MM.1S (cell line): ENCODE measurements around the gene HEBP1.

Experiments used
- DNase-seq: peaks from one replicate; pipeline ENCODE4 v3.0.0-alpha.2; 2015
- H2AFZ ChIP-seq: fragments of 300-600 bp; sonication (generic); 2 replicates; pipeline ENCODE4 v1.6.0; 2016; ENCODE audit warnings: antibody characterized with exemption, low read length
- H3F3A ChIP-seq: fragments of 300-600 bp; sonication (generic); 2 replicates; pipeline ENCODE4 v1.6.1; 2016; ENCODE audit warnings: mild to moderate bottlenecking, antibody characterized with exemption, low read length, moderate library complexity, mixed read lengths; ENCODE audit not compliant: insufficient read depth
- H3K27ac ChIP-seq: fragments of 300-600 bp; sonication (generic); 2 replicates; pipeline ENCODE4 v1.5.1; 2016; ENCODE audit warnings: mild to moderate bottlenecking, low read length
- H3K27me3 ChIP-seq: fragments of 300-600 bp; sonication (generic); replicated peaks from 2 replicates; pipeline ENCODE4 v1.6.0; 2016; ENCODE audit warnings: low read length; ENCODE audit not compliant: insufficient read depth
- H3K36me3 ChIP-seq: fragments of 300-600 bp; sonication (generic); replicated peaks from 2 replicates; pipeline ENCODE4 v1.6.1; 2016; ENCODE audit warnings: mild to moderate bottlenecking, low read length, mixed read lengths; ENCODE audit not compliant: insufficient read depth
- H3K4me1 ChIP-seq: fragments of 300-600 bp; sonication (generic); 2 replicates; pipeline ENCODE4 v1.6.1; 2016; ENCODE audit warnings: low read length, mixed read lengths
- H3K4me2 ChIP-seq: fragments of 300-600 bp; sonication (generic); 2 replicates; pipeline ENCODE4 v1.6.0; 2016; ENCODE audit warnings: low read depth, low read length
- H3K4me3 ChIP-seq: fragments of 300-600 bp; sonication (generic); 2 replicates; pipeline ENCODE4 v1.5.1; 2016; ENCODE audit warnings: low read length, mixed read lengths
- H3K79me2 ChIP-seq: fragments of 300-600 bp; sonication (generic); 2 replicates; pipeline ENCODE4 v1.6.1; 2016; ENCODE audit warnings: mixed run types, low read length, mixed read lengths
- H3K9ac ChIP-seq: fragments of 300-600 bp; sonication (generic); 2 replicates; pipeline ENCODE4 v1.6.1; 2016; ENCODE audit warnings: low read length, mixed read lengths
- H3K9me2 ChIP-seq: fragments of 300-600 bp; sonication (generic); replicated peaks from 2 replicates; pipeline ENCODE4 v1.6.1; 2016; ENCODE audit warnings: mild to moderate bottlenecking, low read length, mixed read lengths; ENCODE audit not compliant: insufficient read depth
- H3K9me3 ChIP-seq: fragments of 300-600 bp; sonication (generic); replicated peaks from 2 replicates; pipeline ENCODE4 v1.6.1; 2016; ENCODE audit warnings: mild to moderate bottlenecking, low read length, mixed read lengths; ENCODE audit not compliant: insufficient read depth
- H4K20me1 ChIP-seq: fragments of 300-600 bp; sonication (generic); 2 replicates; pipeline ENCODE4 v1.6.1; 2016; ENCODE audit warnings: mild to moderate bottlenecking, low read length, moderate library complexity, mixed read lengths; ENCODE audit not compliant: insufficient read depth
- CTCF ChIP-seq: fragments of 300-600 bp; sonication (generic); IDR thresholded peaks from 2 replicates; pipeline ENCODE4 v1.5.1; 2016; ENCODE audit warnings: antibody characterized with exemption, low read length, mixed read lengths
- EZH2 ChIP-seq: fragments of 300-600 bp; sonication (generic); optimal IDR thresholded peaks from 2 replicates; pipeline ENCODE3; 2017; ENCODE audit warnings: low read depth, mild to moderate bottlenecking, antibody characterized with exemption, low read length, mixed read lengths
- EZH2phosphoT487 ChIP-seq: fragments of 300-600 bp; sonication (generic); IDR thresholded peaks from 2 replicates; pipeline ENCODE4 v1.6.1; 2018; ENCODE audit warnings: antibody characterized with exemption, low read length

HEBP1 gene

GRCh38 chr12:13027508-13027907 lies 27.4 kb upstream of the HEBP1 start:
- H3K79me2 ChIP-seq = no peaks in the 10 kb centered on the region
- H3K4me2 ChIP-seq = no peak overlapping the region
- no peak for TF ChIP-seq CTCF
- no peak for TF ChIP-seq EZH2
- no peak for TF ChIP-seq EZH2phosphoT487
- no peak overlapping the region for H3K9ac ChIP-seq
- no peaks in the 10 kb centered on the region for H3K9me3 ChIP-seq
- H3K4me1 ChIP-seq = 0 out of 2 replicates have a peak, but pooled peaks cover 6% of the 10 kb centered on the region
- no peaks in the 10 kb centered on the region for H3F3A ChIP-seq
- H3K36me3 ChIP-seq = no peaks in the 10 kb centered on the region
- H4K20me1 ChIP-seq = no peaks in the 10 kb centered on the region
- no peak overlapping the region for H3K27ac ChIP-seq
- no peak for DNase-seq
- no peaks in the 10 kb centered on the region for H3K27me3 ChIP-seq
- no peak overlapping the region for H2AFZ ChIP-seq
- no peak overlapping the region for H3K4me3 ChIP-seq
- no peaks in the 10 kb centered on the region for H3K9me2 ChIP-seq

DNA sequence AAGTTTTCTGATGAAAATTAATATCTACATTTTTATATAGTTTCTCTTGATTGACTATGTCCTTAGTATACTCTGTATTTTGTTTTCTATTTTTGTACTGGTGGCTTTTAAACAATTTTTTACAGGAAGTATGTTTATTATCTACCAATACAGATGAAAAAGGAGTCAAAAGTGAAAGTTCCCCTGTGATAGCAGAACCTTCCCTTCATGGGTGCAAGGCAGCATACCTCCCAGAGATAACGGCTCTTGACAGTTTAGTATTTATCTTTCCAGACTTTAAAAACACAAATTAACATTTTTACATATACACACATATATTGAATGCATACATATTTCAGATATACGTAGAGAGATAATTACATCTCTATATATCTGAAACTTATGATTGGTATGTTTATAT lies 27.0 kb upstream of the HEBP1 start:
- no peak overlapping the region for H3K27ac ChIP-seq
- no peak overlapping the region for H3K9ac ChIP-seq
- no peaks in the 10 kb centered on the region for H3F3A ChIP-seq
- no peaks in the 10 kb centered on the region for H3K79me2 ChIP-seq
- H3K36me3 ChIP-seq = no peaks in the 10 kb centered on the region
- H3K4me1 ChIP-seq = 0 out of 2 replicates have a peak, but pooled peaks cover 6% of the 10 kb centered on the region
- H3K9me3 ChIP-seq = no peaks in the 10 kb centered on the region
- H4K20me1 ChIP-seq = no peaks in the 10 kb centered on the region
- H3K4me2 ChIP-seq = no peak overlapping the region
- no peaks in the 10 kb centered on the region for H3K9me2 ChIP-seq
- no peaks in the 10 kb centered on the region for H3K27me3 ChIP-seq
- no peak for TF ChIP-seq EZH2phosphoT487
- TF ChIP-seq CTCF = no peak
- TF ChIP-seq EZH2 = no peak
- DNase-seq = no peak
- H2AFZ ChIP-seq = no peak overlapping the region
- no peak overlapping the region for H3K4me3 ChIP-seq

- no peak overlapping the region for H3K4me3 ChIP-seq
- no peaks in the 10 kb centered on the region for H3K36me3 ChIP-seq
- H3K79me2 ChIP-seq = no peaks in the 10 kb centered on the region
- DNase-seq = no peak
- H3K27ac ChIP-seq = no peak overlapping the region
- H4K20me1 ChIP-seq = no peaks in the 10 kb centered on the region
- no peak overlapping the region for H3K9ac ChIP-seq
- TF ChIP-seq EZH2 (no peak), EZH2phosphoT487 (no peak), CTCF (no peak)
- no peak overlapping the region for H3K4me2 ChIP-seq
- no peaks in the 10 kb centered on the region for H3F3A ChIP-seq
- H2AFZ ChIP-seq = no peak overlapping the region
- no peaks in the 10 kb centered on the region for H3K9me2 ChIP-seq
- H3K9me3 ChIP-seq = no peaks in the 10 kb centered on the region
- H3K27me3 ChIP-seq = no peaks in the 10 kb centered on the region
- 0 out of 2 replicates have a peak, but pooled peaks cover 6% of the 10 kb centered on the region for H3K4me1 ChIP-seq
These were observed 26.2 kb upstream of the HEBP1 start for GRCh38 chr12:13026286-13026685.

- no peaks in the 10 kb centered on the region for H3K27me3 ChIP-seq
- H3K9me2 ChIP-seq = no peaks in the 10 kb centered on the region
- TF ChIP-seq EZH2 = no peak
- H3K9ac ChIP-seq = no peak overlapping the region
- H2AFZ ChIP-seq = no peak overlapping the region
- no peak overlapping the region for H3K4me2 ChIP-seq
- no peaks in the 10 kb centered on the region for H3K9me3 ChIP-seq
- H3F3A ChIP-seq = no peaks in the 10 kb centered on the region
- H4K20me1 ChIP-seq = no peaks in the 10 kb centered on the region
- H3K79me2 ChIP-seq = no peaks in the 10 kb centered on the region
- no peak for DNase-seq
- H3K27ac ChIP-seq = no peak overlapping the region
- no peak overlapping the region for H3K4me3 ChIP-seq
- H3K4me1 ChIP-seq = 0 out of 2 replicates have a peak, but pooled peaks cover 6% of the 10 kb centered on the region
- no peaks in the 10 kb centered on the region for H3K36me3 ChIP-seq
These were observed 24.5 kb upstream of the HEBP1 start for GRCh38 chr12:13024531-13024916.
